ENCODE results near the gene PCSK6.

DNA sequence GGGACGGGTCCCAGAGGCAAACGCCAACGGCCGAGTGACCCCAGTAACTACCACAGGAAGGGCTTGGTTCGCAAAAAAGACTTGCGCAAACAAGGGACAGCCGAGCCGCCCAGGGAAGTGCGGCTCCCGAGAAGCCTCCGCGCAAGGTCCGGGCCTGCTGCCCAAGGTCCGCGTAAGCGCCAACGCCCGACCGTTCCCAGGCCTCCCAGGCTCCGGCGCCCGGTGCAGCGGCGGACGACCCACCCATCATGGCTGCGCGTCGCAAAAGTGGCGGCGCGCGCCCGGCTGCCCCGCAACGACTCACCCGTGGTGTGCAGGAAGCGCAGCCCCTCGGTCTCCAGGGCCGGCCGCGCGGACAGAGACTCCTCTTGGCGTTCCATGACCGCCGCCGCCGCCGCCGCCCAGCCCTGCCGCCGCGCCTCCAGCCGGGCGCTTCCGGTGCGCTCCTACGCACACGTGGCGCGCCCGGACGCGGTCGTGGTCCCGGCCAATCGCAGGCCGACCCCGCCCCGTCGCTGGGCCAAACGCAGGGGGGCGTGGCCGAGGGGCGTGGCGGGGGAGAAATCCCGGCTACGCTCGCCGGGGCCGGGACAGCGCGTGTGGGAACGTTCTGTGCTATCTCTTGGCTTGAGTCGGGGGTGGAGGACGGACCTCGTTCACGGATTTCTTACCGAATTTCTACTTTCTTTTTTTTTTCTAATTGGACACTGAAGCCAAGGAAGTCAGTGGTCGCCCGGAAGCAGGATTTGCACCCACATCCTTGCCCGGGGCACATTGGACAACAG is 212.3 kb downstream of the PCSK6 start, which contains the start of gene SELENOS:
- TF ChIP-seq LEF1 (IDR thresholded peaks at IDR 0.05; ENCODE audit: borderline replicate concordance) (peak; percentile 27; the same call in 1 of the 2 replicates), FOXM1 (IDR thresholded peaks at IDR 0.05; ENCODE audit: borderline replicate concordance) (no peak), BHLHE40 (IDR thresholded peaks at IDR 0.05; ENCODE audit: borderline replicate concordance) (no peak), SP1 (IDR thresholded peaks at IDR 0.05) (no peak), ARNT (IDR thresholded peaks at IDR 0.05) (no peak), ELF4 (IDR thresholded peaks at IDR 0.05) (no peak)
